Upper lobe of left lung (tissue), 6 donors: Measurements from ENCODE around the gene SSC5D. TPM values are rescaled to one million over a fixed set of nuclear protein-coding genes. Genes with fewer than 3 reads are reported as not detected.
A peak's percentile ranks its signal among the peaks of the same experiment; 100 is the strongest.

Source experiments
- ATAC-seq, 2 donors: fragments of 200-7000 bp; cut with Tn5 transposase; one replicate each; pipeline ENCODE4 v1.9.1; 2022; ENCODE audit warnings: mild to moderate bottlenecking in 2 of 2, moderate library complexity in 2 of 2; ENCODE audit not compliant: low FRiP score in 2 of 2
- DNase-seq, 2 donors: peaks; one replicate each; pipeline ENCODE4 v3.0.0-alpha.2; 2019 to 2020
- H3K27ac ChIP-seq, 4 donors: fragments of 200-600 bp; sonication (generic); one replicate each; pipeline ENCODE4 v1.5.1; 2016 to 2019
- H3K27me3 ChIP-seq, 4 donors: fragments of 200-600 bp; sonication (generic); one replicate each; pipeline ENCODE4 v1.5.1; 2017 to 2019
- H3K36me3 ChIP-seq, 4 donors: fragments of 200-600 bp; sonication (generic); one replicate each; pipeline ENCODE4 v1.5.1; 2016 to 2019
- H3K4me1 ChIP-seq, 4 donors: fragments of 200-600 bp; sonication (generic); one replicate each; pipeline ENCODE4 v1.5.1; 2018 to 2019
- H3K4me3 ChIP-seq, 4 donors: fragments of 200-600 bp; sonication (generic); one replicate each; pipeline ENCODE4 v1.5.1; 2017 to 2019; ENCODE audit warnings: mild to moderate bottlenecking in 2 of 4, moderate library complexity in 1 of 4
- H3K9me3 ChIP-seq, 4 donors: fragments of 200-600 bp; sonication (generic); one replicate each; pipeline ENCODE4 v1.5.1; 2018 to 2019
- EP300 ChIP-seq, 4 donors: sonication (generic); formaldehyde crosslinking; IDR thresholded peaks; one replicate each; pipeline ENCODE4 v1.5.1; 2017; ENCODE audit warnings: antibody characterized with exemption in 4 of 4, control low read depth in 2 of 4
- POLR2A ChIP-seq, 4 donors: fragments of 450-650 bp; IDR thresholded peaks; one replicate each; pipeline ENCODE4 v1.5.1; 2016 to 2017; ENCODE audit warnings: antibody characterized with exemption in 4 of 4, mild to moderate bottlenecking in 2 of 4
- POLR2AphosphoS5 ChIP-seq, 2 donors: sonication (generic); formaldehyde crosslinking; IDR thresholded peaks; one replicate each; pipeline ENCODE4 v1.5.1; 2017; ENCODE audit warnings: antibody characterized with exemption in 2 of 2
- WGBS, 2 donors: methylation state at CpG; one replicate each; pipeline ENCODE4 v1.1.5; 2017 to 2018; 5-methylcytosine and 5-hydroxymethylcytosine counted together
- total RNA-seq, 6 donors: library from RNA; depleted of rRNA in 4 of 6; stranded (reverse); fragments of >200 nt in 4 of 6; gene quantifications; one replicate each; pipeline versions ENCODE4 v1.1.0 to v1.2.1, GENCODE V29; 2016 to 2021
- TF ChIP-seq, protein P1 (sequence below), 6 experiments: fragments of 450-650 bp in 4 of 6; fragments of 200-600 bp in 2 of 6; sonication (generic) in 2 of 6; IDR thresholded peaks; one replicate each; pipeline ENCODE4 v1.5.1; 2016 to 2019; ENCODE audit warnings: antibody characterized with exemption in 6 of 6
- donor health status: DM: no; HTN: no; CAD: no; lungs with moderate emphysema.
- donor health status: DM: no; HTN: yes; CAD: no; lungs with severe emphysema.

The SSC5D gene
- total RNA-seq, 6 donors from 2014 or later: 0.39 to 10.1 (median 6.7) TPM

DNA sequence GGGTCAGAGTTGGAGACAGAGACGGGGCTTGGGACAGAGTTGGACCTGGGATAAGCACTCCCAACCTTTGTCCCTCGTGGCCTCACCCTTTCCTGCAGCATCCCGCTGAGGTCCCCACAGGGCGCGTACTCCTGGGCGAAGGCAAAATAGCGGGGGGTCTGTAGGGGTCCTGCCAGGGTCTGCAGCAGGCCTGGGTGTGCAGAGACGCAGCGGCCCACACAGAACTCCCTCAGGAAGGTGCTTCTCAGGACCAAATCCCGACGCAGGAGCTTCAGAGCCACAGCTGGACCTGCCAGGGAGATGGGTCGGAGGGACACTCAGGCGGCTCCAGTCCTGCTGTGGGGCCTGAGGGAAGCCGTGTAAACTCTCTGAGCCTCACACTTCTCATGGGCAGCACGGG lies 55.8 kb downstream of the SSC5D start:
- 83 to 86% methylated on average over 12 to 15 of the region's 15 CpGs for WGBS, 2 donors

DNA sequence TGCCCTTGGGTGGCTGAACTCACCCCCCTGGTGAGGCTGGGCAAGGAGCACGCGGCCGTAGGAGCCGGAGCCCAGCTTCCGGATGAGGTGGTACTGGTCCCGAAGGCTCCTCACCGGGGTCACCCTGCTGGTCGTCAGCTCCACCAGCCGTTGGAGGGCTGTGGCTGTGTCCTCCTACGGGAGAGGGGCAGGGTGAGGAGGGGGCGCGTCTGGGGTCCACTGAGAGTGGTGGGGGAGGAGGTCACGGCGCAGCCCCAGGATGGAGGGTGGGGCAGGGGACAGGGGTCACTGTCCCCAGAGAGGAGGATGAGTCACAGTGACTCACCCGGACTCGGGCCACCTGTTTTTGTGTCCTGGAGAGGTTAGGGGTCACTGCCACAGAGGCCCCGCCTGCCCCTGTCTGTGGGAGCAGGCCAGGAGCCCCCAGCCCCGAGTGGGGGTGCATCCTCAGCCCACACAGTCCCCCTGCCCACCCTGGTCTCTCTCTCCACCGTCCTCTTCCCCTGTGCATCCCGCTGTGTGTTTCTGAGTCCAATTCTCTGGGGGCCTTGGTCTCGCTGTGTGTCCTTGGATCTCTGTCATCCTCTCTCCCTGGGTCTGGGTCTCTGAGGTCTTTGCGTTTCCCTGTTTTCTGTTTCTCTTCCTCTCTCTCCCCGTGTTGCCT lies 56.7 kb downstream of the SSC5D start:
- Histone ChIP-seq H3K27me3 (no peaks in the 10 kb centered on the region), H3K4me1 (peaks cover 0 to 28% (median 3%) of the 10 kb centered on the region in 4 donors), H3K9me3 (no peaks in the 10 kb centered on the region), H3K27ac (no peak overlapping the region), H3K4me3 (no peak overlapping the region), H3K36me3 (no peaks in the 10 kb centered on the region)
- 66 to 69% methylated on average over 11 to 21 of the region's 23 CpGs for WGBS, 2 donors
- DNase-seq (no peak), ATAC-seq (no peak)
- TF ChIP-seq, protein P1, sequence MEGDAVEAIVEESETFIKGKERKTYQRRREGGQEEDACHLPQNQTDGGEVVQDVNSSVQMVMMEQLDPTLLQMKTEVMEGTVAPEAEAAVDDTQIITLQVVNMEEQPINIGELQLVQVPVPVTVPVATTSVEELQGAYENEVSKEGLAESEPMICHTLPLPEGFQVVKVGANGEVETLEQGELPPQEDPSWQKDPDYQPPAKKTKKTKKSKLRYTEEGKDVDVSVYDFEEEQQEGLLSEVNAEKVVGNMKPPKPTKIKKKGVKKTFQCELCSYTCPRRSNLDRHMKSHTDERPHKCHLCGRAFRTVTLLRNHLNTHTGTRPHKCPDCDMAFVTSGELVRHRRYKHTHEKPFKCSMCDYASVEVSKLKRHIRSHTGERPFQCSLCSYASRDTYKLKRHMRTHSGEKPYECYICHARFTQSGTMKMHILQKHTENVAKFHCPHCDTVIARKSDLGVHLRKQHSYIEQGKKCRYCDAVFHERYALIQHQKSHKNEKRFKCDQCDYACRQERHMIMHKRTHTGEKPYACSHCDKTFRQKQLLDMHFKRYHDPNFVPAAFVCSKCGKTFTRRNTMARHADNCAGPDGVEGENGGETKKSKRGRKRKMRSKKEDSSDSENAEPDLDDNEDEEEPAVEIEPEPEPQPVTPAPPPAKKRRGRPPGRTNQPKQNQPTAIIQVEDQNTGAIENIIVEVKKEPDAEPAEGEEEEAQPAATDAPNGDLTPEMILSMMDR (IDR thresholded peaks at IDR 0.05): no peak
- no peak for TF ChIP-seq POLR2AphosphoS5 (IDR thresholded peaks at IDR 0.05)
- no peak for TF ChIP-seq EP300 (IDR thresholded peaks at IDR 0.05)
- TF ChIP-seq POLR2A (IDR thresholded peaks at IDR 0.05): no peak

More for the DNA sequence above, 55.8 kb downstream of the SSC5D start:
- Histone ChIP-seq H3K9me3 (no peaks in the 10 kb centered on the region), H3K27me3 (no peaks in the 10 kb centered on the region), H3K4me3 (no peak overlapping the region), H3K27ac (no peak overlapping the region), H3K4me1 (peaks cover 0 to 23% (median 0%) of the 10 kb centered on the region in 4 donors), H3K36me3 (no peaks in the 10 kb centered on the region)
- TF ChIP-seq POLR2AphosphoS5 (IDR thresholded peaks at IDR 0.05) (no peak), POLR2A (IDR thresholded peaks at IDR 0.05) (no peak), EP300 (IDR thresholded peaks at IDR 0.05) (no peak)
- TF ChIP-seq, protein P1 (IDR thresholded peaks at IDR 0.05): no peak
- DNase-seq (no peak), ATAC-seq (no peak)

DNA sequence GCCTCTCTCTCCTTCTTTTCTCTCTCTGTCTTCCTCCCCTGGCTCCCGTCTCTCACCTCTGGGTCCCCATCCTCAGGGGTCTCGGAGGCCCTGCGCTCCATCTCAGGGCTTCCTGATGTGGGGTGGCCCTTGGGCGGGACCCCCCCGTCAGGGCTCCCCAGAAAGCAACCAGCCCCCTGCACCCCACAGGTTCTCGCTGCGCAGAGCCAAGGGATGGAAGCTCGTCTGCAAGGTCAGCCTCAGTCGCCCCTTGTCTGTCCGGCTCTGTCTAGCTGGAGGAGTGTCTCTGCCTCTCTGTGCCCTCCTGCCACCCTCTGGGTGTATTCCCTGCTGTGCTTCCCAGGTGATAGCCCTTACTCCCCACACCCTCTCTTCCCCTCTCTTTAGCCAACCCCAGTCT lies 57.2 kb downstream of the SSC5D start, which contains the start of gene SBK3:
Gene SBK3, minus strand, starts transcription at position 101 of the 400 bp plus-strand sequence. Its CDS starts 0 bp downstream, at position 101.
- ATAC-seq (no peak), DNase-seq (no peak)
- Histone ChIP-seq H3K27me3 (no peaks in the 10 kb centered on the region), H3K27ac (peak within 1 kb of the TSS in 3 of 4 donors; percentile 37 to 79 (median 66)), H3K4me3 (no peak within 1 kb of the TSS), H3K36me3 (no peaks in the 10 kb centered on the region), H3K9me3 (no peaks in the 10 kb centered on the region), H3K4me1 (peaks cover 0 to 32% (median 6%) of the 10 kb centered on the region in 4 donors)
- TF ChIP-seq, protein P1 (IDR thresholded peaks at IDR 0.05): no peak
- TF ChIP-seq POLR2AphosphoS5 (IDR thresholded peaks at IDR 0.05) (no peak), EP300 (IDR thresholded peaks at IDR 0.05) (no peak), POLR2A (IDR thresholded peaks at IDR 0.05) (no peak)
- WGBS, 2 donors: 79 to 87% methylated on average over 10 of the region's 10 CpGs

DNA sequence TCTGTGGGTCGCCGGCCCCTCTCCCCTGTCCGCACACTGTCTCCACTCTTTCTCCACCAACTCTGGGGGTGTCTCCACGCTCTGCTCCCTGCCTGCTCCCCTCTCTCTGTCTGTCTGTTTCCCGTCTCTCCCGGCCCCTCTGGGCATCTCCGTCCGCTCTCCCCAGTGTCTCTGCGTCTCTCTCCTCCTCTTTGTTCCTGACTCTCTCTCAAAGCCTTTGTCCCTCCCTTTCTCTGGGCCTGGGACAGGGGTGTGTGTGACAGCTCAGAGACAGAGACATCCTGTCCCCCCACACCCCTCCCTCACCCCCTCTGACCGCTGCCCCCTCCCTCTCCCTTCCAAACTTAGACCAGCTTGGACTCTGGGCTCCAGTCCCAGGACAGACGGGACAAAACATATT lies 57.8 kb downstream of the SSC5D start:
- TF ChIP-seq POLR2AphosphoS5 (IDR thresholded peaks at IDR 0.05) (no peak), POLR2A (IDR thresholded peaks at IDR 0.05) (no peak), EP300 (IDR thresholded peaks at IDR 0.05) (no peak)
- TF ChIP-seq, protein P1 (IDR thresholded peaks at IDR 0.05): no peak
- Histone ChIP-seq H3K27ac (peak overlapping the region in 2 of 4 donors; percentile 8 to 66), H3K36me3 (no peaks in the 10 kb centered on the region), H3K27me3 (no peaks in the 10 kb centered on the region), H3K9me3 (no peaks in the 10 kb centered on the region), H3K4me3 (no peak overlapping the region), H3K4me1 (peaks cover 0 to 32% (median 6%) of the 10 kb centered on the region in 4 donors)
- 53 to 57% methylated on average over 10 to 11 of the region's 11 CpGs for WGBS, 2 donors
- DNase-seq (no peak), ATAC-seq (no peak)
